T-helper 22 cell (primary cell): ENCODE data around the gene LRMDA.

Experiments
- DNase-seq: peaks from one replicate; pipeline ENCODE4 v3.0.0-alpha.2; 2020; ENCODE audit warnings: low read depth

LRMDA gene

GRCh38 chr10:76086761-76087639 is 655.6 kb downstream of the LRMDA start:
- no peak for DNase-seq

- no peak for DNase-seq
These were observed 656.6 kb downstream of the LRMDA start for GRCh38 chr10:76088008-76088407.

GRCh38 chr10:76088980-76089379 is 657.6 kb downstream of the LRMDA start:
- no peak for DNase-seq

- no peak for DNase-seq
These were observed 658.2 kb downstream of the LRMDA start for GRCh38 chr10:76089556-76090180.

- DNase-seq, result no peak
These were observed 660.5 kb downstream of the LRMDA start for GRCh38 chr10:76091926-76092325.

GRCh38 chr10:76106611-76107010 is 675.2 kb downstream of the LRMDA start:
- DNase-seq, result no peak

GRCh38 chr10:76108563-76109359 is 677.3 kb downstream of the LRMDA start:
- DNase-seq, result no peak

- DNase-seq, result no peak
These were observed 680.0 kb downstream of the LRMDA start for GRCh38 chr10:76111404-76111803.

- DNase-seq, result no peak
These were observed 680.8 kb downstream of the LRMDA start for GRCh38 chr10:76111986-76112825.

GRCh38 chr10:76112826-76113150 is 681.4 kb downstream of the LRMDA start:
- DNase-seq, result no peak

GRCh38 chr10:76113952-76114351 is 682.5 kb downstream of the LRMDA start:
- no peak for DNase-seq

- DNase-seq, result no peak
These were observed 683.2 kb downstream of the LRMDA start for GRCh38 chr10:76114581-76115001.

- no peak for DNase-seq
These were observed 683.7 kb downstream of the LRMDA start for GRCh38 chr10:76115131-76115470.

GRCh38 chr10:76115471-76116155 is 684.2 kb downstream of the LRMDA start:
- DNase-seq, result no peak

- no peak for DNase-seq
These were observed 685.1 kb downstream of the LRMDA start for GRCh38 chr10:76116523-76116922.

- no peak for DNase-seq
These were observed 686.5 kb downstream of the LRMDA start for GRCh38 chr10:76117949-76118348.

- DNase-seq, result no peak
These were observed 687.6 kb downstream of the LRMDA start for GRCh38 chr10:76119036-76119435.

GRCh38 chr10:76119515-76119914 is 688.1 kb downstream of the LRMDA start:
- DNase-seq, result no peak

- no peak for DNase-seq
These were observed 690.6 kb downstream of the LRMDA start for GRCh38 chr10:76122056-76122455.

- DNase-seq, result no peak
These were observed 692.9 kb downstream of the LRMDA start for GRCh38 chr10:76124280-76124679.

GRCh38 chr10:76125900-76126299 is 694.5 kb downstream of the LRMDA start:
- no peak for DNase-seq
